Measurements from ENCODE around the gene VSX2. TPM values are rescaled to one million over a fixed set of nuclear protein-coding genes. Genes with fewer than 3 reads are reported as not detected.

VSX2 gene
- total RNA-seq, 3 donors from 2014 or later = not detected

- Histone ChIP-seq H3K36me3 (no peaks in the 10 kb centered on the region), H3K27me3 (peaks cover 0 to 31% of the 10 kb centered on the region in 2 donors), H3K4me1 (no peaks in the 10 kb centered on the region), H3K4me3 (peak overlapping the region in 2 of 3 donors; percentile 19 to 46), H3K9me3 (no peaks in the 10 kb centered on the region), H3K27ac (no peak overlapping the region)
- intact Hi-C loops (cut with DNase I; ENCODE audit: low total_unique reads) = no loop called here
- DNase-seq (ENCODE audit: low spot score in 2 of 2) = peak in 1 of 2 donors; percentile 71
- TF ChIP-seq CTCF (IDR thresholded peaks at IDR 0.05) = peak; percentile 60 to 81 (median 68)
- TF ChIP-seq POLR2AphosphoS5 (IDR thresholded peaks at IDR 0.05) = no peak
Measured at GRCh38 chr14:74217672-74218448, 21.4 kb upstream of the VSX2 start.

GRCh38 chr14:74218462-74218861, 20.8 kb upstream of the VSX2 start:
- Histone ChIP-seq H3K36me3 (no peaks in the 10 kb centered on the region), H3K4me3 (no peak overlapping the region)
- intact Hi-C loops (cut with DNase I; ENCODE audit: low total_unique reads) = no loop called here

GRCh38 chr14:74219277-74220205, 19.7 kb upstream of the VSX2 start:
- intact Hi-C loops (cut with DNase I; ENCODE audit: low total_unique reads) = no loop called here
- Histone ChIP-seq H3K36me3 (no peaks in the 10 kb centered on the region), H3K27ac (no peak overlapping the region), H3K4me3 (no peak overlapping the region), H3K27me3 (peaks cover 0 to 31% of the 10 kb centered on the region in 2 donors), H3K9me3 (no peaks in the 10 kb centered on the region), H3K4me1 (no peaks in the 10 kb centered on the region)
- DNase-seq (ENCODE audit: low spot score in 2 of 2) = no peak
- TF ChIP-seq POLR2A (IDR thresholded peaks at IDR 0.05) = no peak
- no peak for TF ChIP-seq POLR2AphosphoS5 (IDR thresholded peaks at IDR 0.05)
- no peak for TF ChIP-seq CTCF (IDR thresholded peaks at IDR 0.05)

More at GRCh38 chr14:74218462-74218861, 20.8 kb upstream of the VSX2 start:
- Histone ChIP-seq H3K4me1 (no peaks in the 10 kb centered on the region), H3K9me3 (no peaks in the 10 kb centered on the region), H3K27me3 (peaks cover 0 to 31% of the 10 kb centered on the region in 2 donors), H3K27ac (no peak overlapping the region)
- no peak for DNase-seq (ENCODE audit: low spot score in 2 of 2)
- TF ChIP-seq CTCF (IDR thresholded peaks at IDR 0.05) (no peak), POLR2AphosphoS5 (IDR thresholded peaks at IDR 0.05) (no peak), POLR2A (IDR thresholded peaks at IDR 0.05) (no peak)

GRCh38 chr14:74220991-74221390, 18.3 kb upstream of the VSX2 start:
- DNase-seq (ENCODE audit: low spot score in 2 of 2) = no peak
- TF ChIP-seq CTCF (IDR thresholded peaks at IDR 0.05) (no peak), POLR2AphosphoS5 (IDR thresholded peaks at IDR 0.05) (no peak), POLR2A (IDR thresholded peaks at IDR 0.05) (no peak)
- no peak overlapping the region for H3K27ac ChIP-seq
- H3K9me3 ChIP-seq = no peaks in the 10 kb centered on the region
- H3K4me3 ChIP-seq = no peak overlapping the region
- no peaks in the 10 kb centered on the region for H3K4me1 ChIP-seq
- intact Hi-C loops (cut with DNase I; ENCODE audit: low total_unique reads) = no loop called here
- no peaks in the 10 kb centered on the region for H3K36me3 ChIP-seq
- peaks cover 0 to 31% of the 10 kb centered on the region in 2 donors for H3K27me3 ChIP-seq
